ENCODE data around the gene SLC1A2. TPM values are rescaled to one million over a fixed set of nuclear protein-coding genes. Genes with fewer than 3 reads are reported as not detected.

Gene SLC1A2
- total RNA-seq, 1 experiment from 2014 or later = 0.50 TPM

- ChIA-PET POLR2A (no interaction called here), CTCF (interaction anchor here (0.8 to 1.2 kb wide), 2 partner anchors 25 to 82 kb away, joined by 3 to 5 read pairs; no protein-coding TSS in a partner anchor)
- no peak overlapping the region for H3K4me3 Mint-ChIP-seq
- DNase-seq (ENCODE audit: low spot score) (no peak), ATAC-seq (no peak)
- no peaks in the 10 kb centered on the region for H3K27me3 Mint-ChIP-seq (ENCODE audit: low read depth)
- TF ChIP-seq ZNF423 (CRISPR knock-in tag; IDR thresholded peaks at IDR 0.05) (no peak), CREM (CRISPR knock-in tag; IDR thresholded peaks at IDR 0.05) (no peak), SP1 (CRISPR knock-in tag; conservative IDR thresholded peaks at IDR 0.05) (no peak), ZNF512 (CRISPR knock-in tag; IDR thresholded peaks at IDR 0.05; ENCODE audit: borderline replicate concordance) (no peak), USF1 (CRISPR knock-in tag; IDR thresholded peaks at IDR 0.05) (no peak), ZNF138 (CRISPR knock-in tag; conservative IDR thresholded peaks at IDR 0.05) (no peak), CREB1 (CRISPR knock-in tag; IDR thresholded peaks at IDR 0.05) (no peak), ZNF219 (CRISPR knock-in tag; IDR thresholded peaks at IDR 0.05; ENCODE audit: borderline replicate concordance) (no peak), SOX15 (CRISPR knock-in tag; IDR thresholded peaks at IDR 0.05) (no peak), ATF1 (CRISPR knock-in tag; IDR thresholded peaks at IDR 0.05) (no peak), EMX1 (CRISPR knock-in tag; IDR thresholded peaks at IDR 0.05) (no peak), SMAD3 (CRISPR knock-in tag; IDR thresholded peaks at IDR 0.05; ENCODE audit: borderline replicate concordance) (no peak), ATF3 (CRISPR knock-in tag; conservative IDR thresholded peaks at IDR 0.05) (no peak), ETV6 (CRISPR knock-in tag; IDR thresholded peaks at IDR 0.05) (no peak), PREB (CRISPR knock-in tag; IDR thresholded peaks at IDR 0.05; ENCODE audit: borderline replicate concordance) (no peak), SMAD4 (CRISPR knock-in tag; IDR thresholded peaks at IDR 0.05) (no peak), CBFB (CRISPR knock-in tag; IDR thresholded peaks at IDR 0.05; ENCODE audit: low read depth) (no peak)
- H3K36me3 Mint-ChIP-seq = no peaks in the 10 kb centered on the region
- no peak overlapping the region for H3K27ac Mint-ChIP-seq
- H3K9me3 Mint-ChIP-seq = peaks cover 3% of the 10 kb centered on the region; the same call in 1 of the 2 replicates
- peaks cover 10% of the 10 kb centered on the region for H3K4me1 Mint-ChIP-seq
These were observed 32.0 kb downstream of the SLC1A2 start for GRCh38 chr11:35387111-35387982.

GRCh38 chr11:35383953-35384352, 35.4 kb downstream of the SLC1A2 start:
- ChIA-PET POLR2A (no interaction called here), CTCF (no interaction called here)
- TF ChIP-seq NFATC4 (CRISPR knock-in tag; IDR thresholded peaks at IDR 0.05) = no peak
- TF ChIP-seq ZMAT4 (CRISPR knock-in tag; IDR thresholded peaks at IDR 0.05) = no peak
- no peak for TF ChIP-seq SOX15 (CRISPR knock-in tag; IDR thresholded peaks at IDR 0.05)
- TF ChIP-seq ATF6 (CRISPR knock-in tag; IDR thresholded peaks at IDR 0.05) = no peak
- no peak for TF ChIP-seq TP53 (CRISPR knock-in tag; IDR thresholded peaks at IDR 0.05)
- no peak for TF ChIP-seq PREB (CRISPR knock-in tag; IDR thresholded peaks at IDR 0.05; ENCODE audit: borderline replicate concordance)
- TF ChIP-seq CBFB (CRISPR knock-in tag; IDR thresholded peaks at IDR 0.05; ENCODE audit: low read depth) = no peak
- TF ChIP-seq IRF1 (CRISPR knock-in tag; IDR thresholded peaks at IDR 0.05) = no peak
- TF ChIP-seq HMGA2 (CRISPR knock-in tag; IDR thresholded peaks at IDR 0.05) = no peak
- no peak for TF ChIP-seq NR1H2 (CRISPR knock-in tag; IDR thresholded peaks at IDR 0.05)

More at GRCh38 chr11:35383953-35384352, 35.4 kb downstream of the SLC1A2 start:
- H3K4me3 Mint-ChIP-seq = no peak overlapping the region
- no peaks in the 10 kb centered on the region for H3K27me3 Mint-ChIP-seq (ENCODE audit: low read depth)
- H3K27ac Mint-ChIP-seq = no peak overlapping the region
- no peak for ATAC-seq
- H3K4me1 Mint-ChIP-seq = no peaks in the 10 kb centered on the region
- no peak for DNase-seq (ENCODE audit: low spot score)
- H3K9me3 Mint-ChIP-seq = peaks cover 3% of the 10 kb centered on the region; the same call in 1 of the 2 replicates
- no peaks in the 10 kb centered on the region for H3K36me3 Mint-ChIP-seq
